ENCODE results near the gene DBR1.

DNA sequence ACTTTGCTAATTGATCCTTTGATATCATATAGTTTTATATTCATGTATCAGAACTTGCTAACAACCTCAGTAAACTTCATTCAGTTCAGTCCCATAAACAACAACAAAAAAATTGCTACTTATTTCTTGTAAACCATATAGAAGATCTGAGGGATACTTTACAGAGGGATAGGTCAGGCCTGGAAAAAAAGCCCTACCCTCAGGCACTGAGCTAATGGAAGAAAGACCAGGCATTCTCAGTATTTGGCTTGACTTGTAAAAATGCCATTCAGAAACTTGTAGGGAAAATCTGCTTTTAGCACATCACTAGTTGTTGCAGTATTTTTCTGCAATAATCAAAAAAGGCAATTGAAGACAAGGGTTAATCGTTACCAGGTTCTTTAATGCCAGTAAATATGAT lies 45.5 kb upstream of the DBR1 start:
- no peak for TF ChIP-seq GATA2 (IDR thresholded peaks at IDR 0.05; ENCODE audit: low read depth, low read length)
- TF ChIP-seq GATA3 (IDR thresholded peaks at IDR 0.05; ENCODE audit: low read depth, low read length) = no peak

All from SH-SY5Y (cell line).